ENCODE data around the gene SNTB2. TPM values are rescaled to one million over a fixed set of nuclear protein-coding genes. Genes with fewer than 3 reads are reported as not detected.

The SNTB2 gene
- total and polyA plus RNA-seq, 9 of the 15 experiments (the other 6 are each of a cell fraction or from before 2014, with no cell fraction given): 1.2 to 13.7 (median 5.7) TPM

DNA sequence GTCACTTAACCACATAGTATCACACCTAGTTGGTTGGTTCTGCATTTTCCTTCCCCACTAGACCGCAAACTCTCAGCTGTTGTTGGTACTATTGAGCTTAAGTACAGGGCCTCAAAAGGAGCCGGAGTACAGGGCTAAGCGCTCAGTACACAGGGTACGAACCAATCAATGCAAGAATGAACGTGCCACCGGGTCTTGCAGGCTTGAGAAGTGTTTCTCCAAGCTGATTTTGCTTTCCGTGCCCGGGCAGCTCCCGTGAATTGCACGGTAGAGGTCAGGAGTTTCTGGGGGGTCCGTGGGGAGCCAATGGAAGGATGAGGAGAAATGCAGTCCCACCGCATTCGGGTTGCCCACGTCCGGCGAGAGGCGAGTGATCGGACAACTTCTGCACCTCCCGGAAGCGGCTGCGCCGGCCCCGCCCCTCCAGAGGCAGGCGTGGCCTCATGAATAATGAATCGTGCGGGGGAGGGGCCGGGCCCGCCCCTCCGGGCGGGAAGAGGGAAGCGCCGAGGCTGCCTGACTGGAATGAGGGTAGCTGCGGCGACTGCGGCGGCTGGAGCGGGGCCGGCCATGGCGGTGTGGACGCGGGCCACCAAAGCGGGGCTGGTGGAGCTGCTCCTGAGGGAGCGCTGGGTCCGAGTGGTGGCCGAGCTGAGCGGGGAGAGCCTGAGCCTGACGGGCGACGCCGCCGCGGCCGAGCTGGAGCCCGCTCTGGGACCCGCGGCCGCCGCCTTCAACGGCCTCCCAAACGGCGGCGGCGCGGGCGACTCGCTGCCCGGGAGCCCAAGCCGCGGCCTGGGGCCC is at the start of gene SNTB2 (continued):
- TF ChIP-seq, protein P1, sequence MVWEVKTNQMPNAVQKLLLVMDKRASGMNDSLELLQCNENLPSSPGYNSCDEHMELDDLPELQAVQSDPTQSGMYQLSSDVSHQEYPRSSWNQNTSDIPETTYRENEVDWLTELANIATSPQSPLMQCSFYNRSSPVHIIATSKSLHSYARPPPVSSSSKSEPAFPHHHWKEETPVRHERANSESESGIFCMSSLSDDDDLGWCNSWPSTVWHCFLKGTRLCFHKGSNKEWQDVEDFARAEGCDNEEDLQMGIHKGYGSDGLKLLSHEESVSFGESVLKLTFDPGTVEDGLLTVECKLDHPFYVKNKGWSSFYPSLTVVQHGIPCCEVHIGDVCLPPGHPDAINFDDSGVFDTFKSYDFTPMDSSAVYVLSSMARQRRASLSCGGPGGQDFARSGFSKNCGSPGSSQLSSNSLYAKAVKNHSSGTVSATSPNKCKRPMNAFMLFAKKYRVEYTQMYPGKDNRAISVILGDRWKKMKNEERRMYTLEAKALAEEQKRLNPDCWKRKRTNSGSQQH (CRISPR knock-in tag; IDR thresholded peaks at IDR 0.05): no peak
- TF ChIP-seq PRPF4 (IDR thresholded peaks at IDR 0.05; ENCODE audit: insufficient read depth, low read depth, low read length, poor library complexity, severe bottlenecking) (peak; percentile 19), ZNF644 (tag; IDR thresholded peaks at IDR 0.05; ENCODE audit: low read depth) (no peak), GABPB1 (CRISPR knock-in tag; IDR thresholded peaks at IDR 0.05) (peak; percentile 55), RB1 (IDR thresholded peaks at IDR 0.05; ENCODE audit: low read depth) (peak; percentile 96), TEAD1 (CRISPR knock-in tag; IDR thresholded peaks at IDR 0.05) (peak in 1 of 2 experiments; percentile 63; a peak in 2 of 4 replicates), KDM5B (IDR thresholded peaks at IDR 0.05; ENCODE audit: insufficient replicate concordance, low read depth, low read length) (peak; percentile 84), NR2F6 (CRISPR knock-in tag; IDR thresholded peaks at IDR 0.05) (no peak), NELFE (IDR thresholded peaks at IDR 0.05; ENCODE audit: insufficient read depth, insufficient read length) (no peak), HDGF (IDR thresholded peaks at IDR 0.05) (0 out of 2 replicates have a peak, but pooled peaks have one; percentile 63), ZNF589 (CRISPR knock-in tag; IDR thresholded peaks at IDR 0.05; ENCODE audit: low read depth) (peak; percentile 85), ZBTB17 (CRISPR knock-in tag; IDR thresholded peaks at IDR 0.05) (no peak), HDAC8 (tag; IDR thresholded peaks at IDR 0.05) (no peak)
- TF ChIP-seq, protein P2, sequence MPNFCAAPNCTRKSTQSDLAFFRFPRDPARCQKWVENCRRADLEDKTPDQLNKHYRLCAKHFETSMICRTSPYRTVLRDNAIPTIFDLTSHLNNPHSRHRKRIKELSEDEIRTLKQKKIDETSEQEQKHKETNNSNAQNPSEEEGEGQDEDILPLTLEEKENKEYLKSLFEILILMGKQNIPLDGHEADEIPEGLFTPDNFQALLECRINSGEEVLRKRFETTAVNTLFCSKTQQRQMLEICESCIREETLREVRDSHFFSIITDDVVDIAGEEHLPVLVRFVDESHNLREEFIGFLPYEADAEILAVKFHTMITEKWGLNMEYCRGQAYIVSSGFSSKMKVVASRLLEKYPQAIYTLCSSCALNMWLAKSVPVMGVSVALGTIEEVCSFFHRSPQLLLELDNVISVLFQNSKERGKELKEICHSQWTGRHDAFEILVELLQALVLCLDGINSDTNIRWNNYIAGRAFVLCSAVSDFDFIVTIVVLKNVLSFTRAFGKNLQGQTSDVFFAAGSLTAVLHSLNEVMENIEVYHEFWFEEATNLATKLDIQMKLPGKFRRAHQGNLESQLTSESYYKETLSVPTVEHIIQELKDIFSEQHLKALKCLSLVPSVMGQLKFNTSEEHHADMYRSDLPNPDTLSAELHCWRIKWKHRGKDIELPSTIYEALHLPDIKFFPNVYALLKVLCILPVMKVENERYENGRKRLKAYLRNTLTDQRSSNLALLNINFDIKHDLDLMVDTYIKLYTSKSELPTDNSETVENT (CRISPR knock-in tag; IDR thresholded peaks at IDR 0.05): peak; percentile 93
- TF ChIP-seq, protein P3, sequence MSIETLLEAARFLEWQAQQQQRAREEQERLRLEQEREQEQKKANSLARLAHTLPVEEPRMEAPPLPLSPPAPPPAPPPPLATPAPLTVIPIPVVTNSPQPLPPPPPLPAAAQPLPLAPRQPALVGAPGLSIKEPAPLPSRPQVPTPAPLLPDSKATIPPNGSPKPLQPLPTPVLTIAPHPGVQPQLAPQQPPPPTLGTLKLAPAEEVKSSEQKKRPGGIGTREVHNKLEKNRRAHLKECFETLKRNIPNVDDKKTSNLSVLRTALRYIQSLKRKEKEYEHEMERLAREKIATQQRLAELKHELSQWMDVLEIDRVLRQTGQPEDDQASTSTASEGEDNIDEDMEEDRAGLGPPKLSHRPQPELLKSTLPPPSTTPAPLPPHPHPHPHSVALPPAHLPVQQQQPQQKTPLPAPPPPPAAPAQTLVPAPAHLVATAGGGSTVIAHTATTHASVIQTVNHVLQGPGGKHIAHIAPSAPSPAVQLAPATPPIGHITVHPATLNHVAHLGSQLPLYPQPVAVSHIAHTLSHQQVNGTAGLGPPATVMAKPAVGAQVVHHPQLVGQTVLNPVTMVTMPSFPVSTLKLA (conservative IDR thresholded peaks at IDR 0.05): peak in 1 of 2 experiments; percentile 64; a peak in 2 of 4 replicates
- TF ChIP-seq, protein P4, sequence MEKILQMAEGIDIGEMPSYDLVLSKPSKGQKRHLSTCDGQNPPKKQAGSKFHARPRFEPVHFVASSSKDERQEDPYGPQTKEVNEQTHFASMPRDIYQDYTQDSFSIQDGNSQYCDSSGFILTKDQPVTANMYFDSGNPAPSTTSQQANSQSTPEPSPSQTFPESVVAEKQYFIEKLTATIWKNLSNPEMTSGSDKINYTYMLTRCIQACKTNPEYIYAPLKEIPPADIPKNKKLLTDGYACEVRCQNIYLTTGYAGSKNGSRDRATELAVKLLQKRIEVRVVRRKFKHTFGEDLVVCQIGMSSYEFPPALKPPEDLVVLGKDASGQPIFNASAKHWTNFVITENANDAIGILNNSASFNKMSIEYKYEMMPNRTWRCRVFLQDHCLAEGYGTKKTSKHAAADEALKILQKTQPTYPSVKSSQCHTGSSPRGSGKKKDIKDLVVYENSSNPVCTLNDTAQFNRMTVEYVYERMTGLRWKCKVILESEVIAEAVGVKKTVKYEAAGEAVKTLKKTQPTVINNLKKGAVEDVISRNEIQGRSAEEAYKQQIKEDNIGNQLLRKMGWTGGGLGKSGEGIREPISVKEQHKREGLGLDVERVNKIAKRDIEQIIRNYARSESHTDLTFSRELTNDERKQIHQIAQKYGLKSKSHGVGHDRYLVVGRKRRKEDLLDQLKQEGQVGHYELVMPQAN (IDR thresholded peaks at IDR 0.05; ENCODE audit: borderline replicate concordance): peak; percentile 41; the same call in 1 of the 2 replicates
- TF ChIP-seq, protein P5, sequence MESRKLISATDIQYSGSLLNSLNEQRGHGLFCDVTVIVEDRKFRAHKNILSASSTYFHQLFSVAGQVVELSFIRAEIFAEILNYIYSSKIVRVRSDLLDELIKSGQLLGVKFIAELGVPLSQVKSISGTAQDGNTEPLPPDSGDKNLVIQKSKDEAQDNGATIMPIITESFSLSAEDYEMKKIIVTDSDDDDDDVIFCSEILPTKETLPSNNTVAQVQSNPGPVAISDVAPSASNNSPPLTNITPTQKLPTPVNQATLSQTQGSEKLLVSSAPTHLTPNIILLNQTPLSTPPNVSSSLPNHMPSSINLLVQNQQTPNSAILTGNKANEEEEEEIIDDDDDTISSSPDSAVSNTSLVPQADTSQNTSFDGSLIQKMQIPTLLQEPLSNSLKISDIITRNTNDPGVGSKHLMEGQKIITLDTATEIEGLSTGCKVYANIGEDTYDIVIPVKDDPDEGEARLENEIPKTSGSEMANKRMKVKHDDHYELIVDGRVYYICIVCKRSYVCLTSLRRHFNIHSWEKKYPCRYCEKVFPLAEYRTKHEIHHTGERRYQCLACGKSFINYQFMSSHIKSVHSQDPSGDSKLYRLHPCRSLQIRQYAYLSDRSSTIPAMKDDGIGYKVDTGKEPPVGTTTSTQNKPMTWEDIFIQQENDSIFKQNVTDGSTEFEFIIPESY (CRISPR knock-in tag; IDR thresholded peaks at IDR 0.05): no peak

Measured in K562 (cell line).